ENCODE data around the gene PRKACA. TPM values are rescaled to one million over a fixed set of nuclear protein-coding genes. Genes with fewer than 3 reads are reported as not detected.

Gene PRKACA
- total RNA-seq, 1 experiment from 2014 or later, result 25.0 TPM

GRCh38 chr19:14116918-14117578, 514 bp downstream of the PRKACA start:
- no peak for DNase-seq (ENCODE audit: low spot score)

GRCh38 chr19:14116525-14116917, 1.0 kb downstream of the PRKACA start:
- no peak for DNase-seq (ENCODE audit: low spot score)

- no peak for DNase-seq (ENCODE audit: low spot score)
Measured at GRCh38 chr19:14115756-14116155, 1.8 kb downstream of the PRKACA start.

- DNase-seq (ENCODE audit: low spot score), result no peak
Measured at GRCh38 chr19:14114854-14115253, 2.7 kb downstream of the PRKACA start.

- DNase-seq (ENCODE audit: low spot score), result no peak
Measured at GRCh38 chr19:14114439-14114838, 3.1 kb downstream of the PRKACA start.

- no peak for DNase-seq (ENCODE audit: low spot score)
Measured at GRCh38 chr19:14113762-14114414, 3.7 kb downstream of the PRKACA start.

GRCh38 chr19:14112809-14113385, 4.7 kb downstream of the PRKACA start:
- DNase-seq (ENCODE audit: low spot score), result no peak

GRCh38 chr19:14112051-14112808, 5.3 kb downstream of the PRKACA start:
- DNase-seq (ENCODE audit: low spot score), result no peak

GRCh38 chr19:14111486-14111885, 6.1 kb downstream of the PRKACA start:
- DNase-seq (ENCODE audit: low spot score), result no peak

- DNase-seq (ENCODE audit: low spot score), result no peak
Measured at GRCh38 chr19:14110650-14111049, 6.9 kb downstream of the PRKACA start.

- no peak for DNase-seq (ENCODE audit: low spot score)
Measured at GRCh38 chr19:14107581-14108461, 9.7 kb downstream of the PRKACA start.

- DNase-seq (ENCODE audit: low spot score), result no peak
Measured at GRCh38 chr19:14106840-14107239, 10.7 kb downstream of the PRKACA start.

GRCh38 chr19:14105680-14106079, 11.9 kb downstream of the PRKACA start:
- no peak for DNase-seq (ENCODE audit: low spot score)

GRCh38 chr19:14103310-14103709, 14.3 kb downstream of the PRKACA start:
- DNase-seq (ENCODE audit: low spot score), result no peak

- no peak for DNase-seq (ENCODE audit: low spot score)
Measured at GRCh38 chr19:14102756-14103155, 14.8 kb downstream of the PRKACA start.

GRCh38 chr19:14102102-14102696, 15.4 kb downstream of the PRKACA start:
- no peak for DNase-seq (ENCODE audit: low spot score)

- DNase-seq (ENCODE audit: low spot score), result no peak
Measured at GRCh38 chr19:14101003-14101545, 16.5 kb downstream of the PRKACA start.

- no peak for DNase-seq (ENCODE audit: low spot score)
Measured at GRCh38 chr19:14097532-14098151, 19.9 kb downstream of the PRKACA start.

GRCh38 chr19:14096272-14096992, 21.1 kb downstream of the PRKACA start:
- DNase-seq (ENCODE audit: low spot score), result no peak

All from HT-29 (cell line).